HUES64 (cell line): ENCODE results near the gene CARD19.

Source experiments
- H3K27ac ChIP-seq: 2 replicates; pipeline ENCODE4 v1.7.0; 2013; ENCODE audit warnings: low read depth, low read length, inconsistent platforms
- H3K27me3 ChIP-seq: 2 replicates; pipeline ENCODE4 v1.6.1; 2013; ENCODE audit warnings: mild to moderate bottlenecking, low read length; ENCODE audit not compliant: insufficient read depth
- H3K36me3 ChIP-seq: 2 replicates; pipeline ENCODE4 v1.6.1; 2013; ENCODE audit warnings: mild to moderate bottlenecking, low read length; ENCODE audit not compliant: insufficient read depth
- H3K4me1 ChIP-seq: 2 replicates; pipeline ENCODE4 v1.6.1; 2013; ENCODE audit warnings: mild to moderate bottlenecking, low read length, moderate library complexity; ENCODE audit not compliant: insufficient read depth
- H3K4me3 ChIP-seq: 2 replicates; pipeline ENCODE4 v1.5.1; 2013; ENCODE audit warnings: mild to moderate bottlenecking, low read length, moderate library complexity
- H3K9ac ChIP-seq: 2 replicates; pipeline ENCODE4 v1.6.1; 2013; ENCODE audit warnings: mild to moderate bottlenecking, low read depth, low read length
- H3K9me3 ChIP-seq: 2 replicates; pipeline ENCODE4 v1.6.1; 2013; ENCODE audit warnings: low read depth, low read length; ENCODE audit not compliant: insufficient read depth
- WGBS: fragments of 150-250, 120-280 bp; methylation state at CpG from one replicate; pipeline ENCODE4 v1.1.7; 2013; ENCODE audit warnings: missing lambda C conversion rate; 5-methylcytosine and 5-hydroxymethylcytosine counted together

Gene CARD19

GRCh38 chr9:93159601-93160471, 63.8 kb downstream of the CARD19 start:
- Histone ChIP-seq H3K9me3 (no peaks in the 10 kb centered on the region), H3K4me1 (no peaks in the 10 kb centered on the region), H3K4me3 (no peak overlapping the region), H3K36me3 (no peaks in the 10 kb centered on the region), H3K27me3 (no peaks in the 10 kb centered on the region), H3K9ac (no peak overlapping the region), H3K27ac (no peak overlapping the region)
- WGBS = 29% methylated on average over 19 of the region's 19 CpGs

GRCh38 chr9:93161786-93162562, 66.0 kb downstream of the CARD19 start:
- Histone ChIP-seq H3K9ac (no peak overlapping the region), H3K27me3 (no peaks in the 10 kb centered on the region), H3K4me3 (no peak overlapping the region), H3K9me3 (no peaks in the 10 kb centered on the region), H3K36me3 (no peaks in the 10 kb centered on the region), H3K4me1 (no peaks in the 10 kb centered on the region), H3K27ac (no peak overlapping the region)
- WGBS = 79% methylated on average over 10 of the region's 11 CpGs
